Tibial nerve (tissue), 4 donors: ENCODE data around the gene SYCP2.

ENCODE experiments used
- CTCF ChIP-seq, 5 experiments: fragments of 200-600 bp in 3 of 5; fragments of 450-650 bp in 2 of 5; sonication (generic) in 3 of 5; IDR thresholded peaks; one replicate each; pipeline ENCODE4 v1.5.1; 2016 to 2019; ENCODE audit warnings: antibody characterized with exemption in 5 of 5, mild to moderate bottlenecking in 3 of 5, moderate library complexity in 2 of 5
- EP300 ChIP-seq, 2 donors: sonication (generic); formaldehyde crosslinking; IDR thresholded peaks; one replicate each; pipeline ENCODE4 v1.6.1; 2017; ENCODE audit warnings: antibody characterized with exemption in 2 of 2, mild to moderate bottlenecking in 1 of 2
- POLR2A ChIP-seq, 2 donors: fragments of 450-650 bp; IDR thresholded peaks; one replicate each; pipeline ENCODE4 v1.6.1; 2017; ENCODE audit warnings: antibody characterized with exemption in 2 of 2, mild to moderate bottlenecking in 2 of 2, moderate library complexity in 2 of 2

- TF ChIP-seq CTCF (IDR thresholded peaks at IDR 0.05), result no peak
- TF ChIP-seq EP300 (IDR thresholded peaks at IDR 0.05), result no peak
- no peak for TF ChIP-seq POLR2A (IDR thresholded peaks at IDR 0.05)
These were observed 20.8 kb downstream of the SYCP2 start for GRCh38 chr20:59912609-59913008.
